Thoracic aorta (tissue), 2 donors: ENCODE data around the gene MEI1. TPM values are rescaled to one million over a fixed set of nuclear protein-coding genes. Genes with fewer than 3 reads are reported as not detected.
"Not testable (repeated sequence)": the region's sequence is repeated elsewhere in the genome, so short reads cannot be mapped to it uniquely, and the experiment has no call there.

Source experiments
- ATAC-seq: fragments of 150-250 bp; one replicate; pipeline ENCODE4 v1.8.0; 2017; ENCODE audit warnings: low read depth; ENCODE audit not compliant: insufficient number of reproducible peaks, low FRiP score
- DNase-seq: peaks from one replicate; pipeline ENCODE4 v3.0.0-alpha.2; 2020; ENCODE audit warnings: low spot score
- H3K27ac ChIP-seq, 2 donors: fragments of 200-600 bp; sonication (generic); 1 replicate in 1 of 2; 2 replicates in 1 of 2; pipeline ENCODE4 v1.5.1; 2016; ENCODE audit warnings: mild to moderate bottlenecking in 2 of 2, moderate library complexity in 2 of 2
- H3K27me3 ChIP-seq: fragments of 200-600 bp; sonication (generic); replicated peaks from 2 replicates; pipeline ENCODE4 v1.6.0; 2016; ENCODE audit warnings: mild to moderate bottlenecking; ENCODE audit not compliant: insufficient read depth
- H3K36me3 ChIP-seq: fragments of 200-600 bp; sonication (generic); one replicate; pipeline ENCODE4 v1.5.1; 2016
- H3K4me1 ChIP-seq, 2 donors: fragments of 200-600 bp; sonication (generic); 1 replicate in 1 of 2; 2 replicates in 1 of 2; pipeline versions ENCODE4 v1.5.1 to v1.6.0; 2016; ENCODE audit warnings: low read depth in 2 of 2, mild to moderate bottlenecking in 1 of 2; ENCODE audit not compliant: control insufficient read depth in 1 of 2
- H3K4me3 ChIP-seq: fragments of 200-600 bp; sonication (generic); 2 replicates; pipeline ENCODE4 v1.5.1; 2016; ENCODE audit warnings: mild to moderate bottlenecking
- H3K9me3 ChIP-seq: fragments of 200-600 bp; sonication (generic); 2 replicates; pipeline ENCODE4 v1.5.1; 2016
- total RNA-seq, 2 donors: library from RNA; depleted of rRNA; stranded (reverse); fragments of >200 nt; gene quantifications; one replicate each; pipeline versions ENCODE4 v1.1.0 to v1.2.3, GENCODE V29; 2016
- TF ChIP-seq, protein P1 (sequence below): fragments of 200-600 bp; sonication (generic); IDR thresholded peaks from one replicate; pipeline ENCODE4 v1.5.1; 2019; ENCODE audit warnings: antibody characterized with exemption

The MEI1 gene
- total RNA-seq, 2 donors from 2014 or later = 1.8 to 3.8 TPM

DNA sequence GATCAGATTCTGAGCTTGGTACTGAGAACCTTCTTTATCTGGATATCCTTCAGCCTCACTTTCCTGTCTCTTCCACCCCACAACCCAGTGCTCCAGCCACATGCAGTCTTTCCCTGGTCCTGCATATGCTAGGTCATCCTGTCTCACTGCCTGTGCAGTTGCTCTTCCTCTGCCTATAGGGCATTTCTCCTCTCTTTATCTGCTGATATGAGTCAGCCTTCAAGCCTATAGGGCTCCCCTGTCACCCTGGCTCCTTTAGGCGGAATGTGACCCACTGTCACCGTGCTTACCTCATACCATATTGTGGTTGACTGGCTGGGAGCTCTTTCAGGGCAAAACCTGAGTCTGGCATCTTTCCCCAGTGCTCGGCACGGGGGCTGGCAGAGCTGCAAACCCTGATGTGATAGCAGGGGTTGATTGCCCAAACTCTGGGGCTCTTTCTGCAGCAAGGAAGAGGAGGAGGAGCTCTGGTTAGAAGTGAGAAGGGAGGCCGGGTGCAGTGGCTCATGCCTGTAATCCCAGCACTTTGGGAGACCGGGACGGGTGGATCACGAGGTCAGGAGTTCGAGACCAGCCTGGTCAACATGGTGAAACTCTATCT is 26.3 kb downstream of the MEI1 start:
- ATAC-seq (no peak), DNase-seq (no peak)
- H3K4me3 ChIP-seq = no peak overlapping the region
- no peaks in the 10 kb centered on the region for H3K27me3 ChIP-seq
- no peaks in the 10 kb centered on the region for H3K4me1 ChIP-seq
- TF ChIP-seq, protein P1, sequence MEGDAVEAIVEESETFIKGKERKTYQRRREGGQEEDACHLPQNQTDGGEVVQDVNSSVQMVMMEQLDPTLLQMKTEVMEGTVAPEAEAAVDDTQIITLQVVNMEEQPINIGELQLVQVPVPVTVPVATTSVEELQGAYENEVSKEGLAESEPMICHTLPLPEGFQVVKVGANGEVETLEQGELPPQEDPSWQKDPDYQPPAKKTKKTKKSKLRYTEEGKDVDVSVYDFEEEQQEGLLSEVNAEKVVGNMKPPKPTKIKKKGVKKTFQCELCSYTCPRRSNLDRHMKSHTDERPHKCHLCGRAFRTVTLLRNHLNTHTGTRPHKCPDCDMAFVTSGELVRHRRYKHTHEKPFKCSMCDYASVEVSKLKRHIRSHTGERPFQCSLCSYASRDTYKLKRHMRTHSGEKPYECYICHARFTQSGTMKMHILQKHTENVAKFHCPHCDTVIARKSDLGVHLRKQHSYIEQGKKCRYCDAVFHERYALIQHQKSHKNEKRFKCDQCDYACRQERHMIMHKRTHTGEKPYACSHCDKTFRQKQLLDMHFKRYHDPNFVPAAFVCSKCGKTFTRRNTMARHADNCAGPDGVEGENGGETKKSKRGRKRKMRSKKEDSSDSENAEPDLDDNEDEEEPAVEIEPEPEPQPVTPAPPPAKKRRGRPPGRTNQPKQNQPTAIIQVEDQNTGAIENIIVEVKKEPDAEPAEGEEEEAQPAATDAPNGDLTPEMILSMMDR = no peak
- no peak overlapping the region for H3K27ac ChIP-seq
- H3K9me3 ChIP-seq = no peaks in the 10 kb centered on the region
- no peaks in the 10 kb centered on the region for H3K36me3 ChIP-seq

DNA sequence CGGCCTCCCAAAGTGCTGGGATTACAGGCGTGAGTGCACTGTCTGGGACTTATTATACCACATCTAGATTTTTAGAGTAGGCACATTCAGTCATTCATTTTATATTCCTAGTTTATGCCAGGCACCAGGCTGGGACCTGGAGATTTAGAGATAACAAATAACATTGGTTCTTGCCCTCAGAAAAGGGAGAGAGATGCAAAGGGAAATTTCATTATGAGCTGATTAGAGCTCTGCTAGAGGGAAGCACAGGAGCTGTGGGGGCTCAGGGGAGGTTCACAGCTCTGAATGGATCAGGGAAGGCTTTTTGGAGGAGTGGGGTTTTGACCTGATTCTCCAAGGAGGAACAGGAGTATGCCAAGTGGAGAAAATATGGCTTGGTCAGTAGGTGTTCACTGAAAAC is 32.3 kb downstream of the MEI1 start:
- DNase-seq (no peak), ATAC-seq (no peak)
- Histone ChIP-seq H3K9me3 (no peaks in the 10 kb centered on the region), H3K27me3 (no peaks in the 10 kb centered on the region), H3K27ac (no peak overlapping the region), H3K4me1 (no peaks in the 10 kb centered on the region), H3K36me3 (no peaks in the 10 kb centered on the region), H3K4me3 (no peak overlapping the region)
- TF ChIP-seq, protein P1 = no peak

GRCh38 chr22:41732096-41732772 is 32.9 kb downstream of the MEI1 start:
- Histone ChIP-seq H3K27me3 (no peaks in the 10 kb centered on the region), H3K36me3 (no peaks in the 10 kb centered on the region), H3K9me3 (no peaks in the 10 kb centered on the region), H3K27ac (no peak overlapping the region), H3K4me3 (no peak overlapping the region), H3K4me1 (no peaks in the 10 kb centered on the region)
- DNase-seq (no peak), ATAC-seq (no peak)
- TF ChIP-seq, protein P1 = no peak

- not testable (repeated sequence) for DNase-seq, H3K4me3 ChIP-seq, ATAC-seq
Measured at GRCh38 chr22:41733241-41733640, 33.9 kb downstream of the MEI1 start.

DNA sequence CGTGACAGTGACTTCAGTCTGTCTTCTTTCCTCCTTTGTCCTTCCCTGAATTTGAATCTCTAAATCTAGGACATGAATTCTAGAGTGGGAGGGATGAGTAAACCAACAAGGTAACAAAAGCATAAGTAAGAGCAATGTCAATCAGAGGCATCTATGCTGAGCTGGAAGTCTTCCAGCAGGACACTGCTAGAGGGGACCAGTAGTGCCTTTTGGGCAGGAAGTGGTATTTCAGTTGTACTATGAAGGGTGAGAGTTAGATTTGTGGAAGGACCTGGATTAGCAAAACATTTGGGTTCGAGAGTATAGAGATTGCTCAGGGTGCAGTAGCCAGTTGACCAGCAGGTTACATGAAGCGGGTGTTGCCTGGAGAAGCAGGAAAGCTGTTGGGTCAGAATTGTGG is 40.3 kb downstream of the MEI1 start:
- no peaks in the 10 kb centered on the region for H3K36me3 ChIP-seq
- H3K27me3 ChIP-seq = no peaks in the 10 kb centered on the region
- no peak overlapping the region for H3K4me3 ChIP-seq
- DNase-seq = no peak
- H3K4me1 ChIP-seq = no peaks in the 10 kb centered on the region
- H3K9me3 ChIP-seq = no peaks in the 10 kb centered on the region
- H3K27ac ChIP-seq = no peak overlapping the region
- TF ChIP-seq, protein P1 = no peak
- no peak for ATAC-seq

More at GRCh38 chr22:41733241-41733640, 33.9 kb downstream of the MEI1 start:
- H3K27me3 ChIP-seq, H3K4me1 ChIP-seq, H3K36me3 ChIP-seq, H3K27ac ChIP-seq, H3K9me3 ChIP-seq: not testable (repeated sequence)

DNA sequence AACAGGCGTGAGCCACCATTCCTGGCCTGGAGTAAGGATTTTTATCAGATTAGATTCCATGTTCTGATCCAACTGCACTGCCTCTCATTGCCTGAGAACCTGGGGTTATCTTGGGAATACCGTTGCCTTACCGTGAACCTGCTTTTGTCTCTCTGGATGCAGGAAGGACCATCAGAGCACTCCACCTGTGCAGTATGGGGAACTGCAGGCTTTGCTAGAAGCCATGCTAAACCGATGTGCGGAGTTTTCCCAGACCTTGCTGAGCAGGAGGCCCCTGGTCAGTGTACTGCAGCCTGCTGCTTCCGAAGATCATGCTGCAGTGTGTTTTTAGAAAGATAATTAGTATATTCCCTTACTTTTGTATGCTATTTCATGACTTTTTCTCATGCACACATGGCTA is 43.6 kb downstream of the MEI1 start:
- H3K27me3 ChIP-seq = no peaks in the 10 kb centered on the region
- TF ChIP-seq, protein P1 = no peak
- H3K4me1 ChIP-seq = no peaks in the 10 kb centered on the region
- H3K27ac ChIP-seq = no peak overlapping the region
- H3K4me3 ChIP-seq = no peak overlapping the region
- no peaks in the 10 kb centered on the region for H3K36me3 ChIP-seq
- no peak for DNase-seq
- no peak for ATAC-seq
- H3K9me3 ChIP-seq = no peaks in the 10 kb centered on the region
